WTC11 (cell line): Measurements from ENCODE around the gene ROPN1L.

Experiments
- ESRRA ChIP-seq: sonication (generic); formaldehyde crosslinking; IDR thresholded peaks from 2 replicates; pipeline ENCODE4 v1.8.1; 2022; ENCODE audit warnings: mild to moderate bottlenecking, missing genetic modification reagents, borderline replicate concordance
- FOXK1 ChIP-seq: sonication (generic); formaldehyde crosslinking; IDR thresholded peaks from 2 replicates; pipeline ENCODE4 v1.8.0; 2022; ENCODE audit warnings: mild to moderate bottlenecking, moderate library complexity, missing genetic modification reagents
- FOXP1 ChIP-seq: sonication (generic); formaldehyde crosslinking; IDR thresholded peaks from 2 replicates; pipeline ENCODE4 v1.8.0; 2022; ENCODE audit warnings: missing genetic modification reagents, mild to moderate bottlenecking, moderate library complexity, borderline replicate concordance
- NFYB ChIP-seq: sonication (generic); formaldehyde crosslinking; conservative IDR thresholded peaks from 2 replicates; pipeline ENCODE4 v1.8.0; 2022; ENCODE audit warnings: low read depth, missing genetic modification reagents
- SP1 ChIP-seq: sonication (generic); formaldehyde crosslinking; conservative IDR thresholded peaks from 2 replicates; pipeline ENCODE4 v1.8.1; 2022; ENCODE audit warnings: missing genetic modification reagents
- ZNF121 ChIP-seq: sonication (generic); formaldehyde crosslinking; IDR thresholded peaks from 2 replicates; pipeline ENCODE4 v1.8.0; 2023; ENCODE audit warnings: missing genetic modification reagents
- ZNF219 ChIP-seq: sonication (generic); formaldehyde crosslinking; IDR thresholded peaks from 2 replicates; pipeline ENCODE4 v1.8.0; 2023; ENCODE audit warnings: missing genetic modification reagents, mild to moderate bottlenecking, borderline replicate concordance
- TF ChIP-seq, protein P1 (sequence below): fragments of 250-450 bp; sonication (Bioruptor Pico); IDR thresholded peaks from 2 replicates; pipeline ENCODE4 v1.9.0; 2021; ENCODE audit warnings: moderate library complexity, mild to moderate bottlenecking, inconsistent platforms, borderline replicate concordance
- TF ChIP-seq, protein P2 (sequence below): fragments of 200-600 bp; IDR thresholded peaks from 2 replicates; pipeline ENCODE4 v1.8.0; 2022; ENCODE audit warnings: antibody characterized with exemption
- TF ChIP-seq, protein P3 (sequence below): sonication (generic); formaldehyde crosslinking; IDR thresholded peaks from 2 replicates; pipeline ENCODE4 v1.8.0; 2022; ENCODE audit warnings: mild to moderate bottlenecking, missing genetic modification reagents
- TF ChIP-seq, protein P4 (sequence below): sonication (generic); formaldehyde crosslinking; IDR thresholded peaks from 2 replicates; pipeline ENCODE4 v1.8.1; 2023; ENCODE audit warnings: mild to moderate bottlenecking, missing genetic modification reagents, borderline replicate concordance
- TF ChIP-seq, protein P5 (sequence below): sonication (generic); formaldehyde crosslinking; IDR thresholded peaks from 2 replicates; pipeline ENCODE4 v1.8.0; 2022; ENCODE audit warnings: mild to moderate bottlenecking, missing genetic modification reagents
- TF ChIP-seq, protein P6 (sequence below): sonication (generic); formaldehyde crosslinking; conservative IDR thresholded peaks from 2 replicates; pipeline ENCODE4 v1.8.1; 2022; ENCODE audit warnings: mild to moderate bottlenecking, missing genetic modification reagents

DNA sequence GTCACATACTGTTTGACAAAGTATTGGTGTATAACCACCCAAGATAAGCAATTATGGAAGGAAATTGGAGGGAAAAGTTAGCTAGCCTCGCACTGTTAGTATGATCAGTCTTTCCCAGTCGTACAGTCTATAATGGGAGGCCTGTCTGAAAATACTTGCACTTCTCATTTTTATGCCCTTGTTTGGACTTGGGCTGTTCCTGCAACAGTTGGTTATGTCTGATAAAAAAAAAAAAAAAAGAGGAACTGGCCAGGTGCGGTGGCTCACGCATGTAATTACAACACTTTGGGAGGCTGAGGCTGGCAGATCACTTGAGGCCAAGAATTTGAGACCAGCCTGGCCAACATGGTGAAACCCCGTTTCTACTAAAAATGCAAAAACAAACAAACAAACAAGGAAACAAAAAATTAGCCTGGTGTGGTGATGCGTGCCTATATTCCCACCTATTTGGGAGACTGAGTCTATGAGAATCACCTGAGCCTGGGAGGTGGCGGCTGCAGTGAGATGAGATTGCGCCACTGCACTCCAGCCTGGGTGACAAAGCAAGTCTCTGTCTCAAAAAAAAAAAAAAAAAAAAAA is 63.9 kb downstream of the ROPN1L start:
- TF ChIP-seq ZNF219 (no peak), ESRRA (CRISPR knock-in tag) (no peak), ZNF121 (no peak), NFYB (no peak), FOXK1 (CRISPR knock-in tag) (no peak), SP1 (CRISPR knock-in tag) (no peak), FOXP1 (no peak)
- TF ChIP-seq, protein P1, sequence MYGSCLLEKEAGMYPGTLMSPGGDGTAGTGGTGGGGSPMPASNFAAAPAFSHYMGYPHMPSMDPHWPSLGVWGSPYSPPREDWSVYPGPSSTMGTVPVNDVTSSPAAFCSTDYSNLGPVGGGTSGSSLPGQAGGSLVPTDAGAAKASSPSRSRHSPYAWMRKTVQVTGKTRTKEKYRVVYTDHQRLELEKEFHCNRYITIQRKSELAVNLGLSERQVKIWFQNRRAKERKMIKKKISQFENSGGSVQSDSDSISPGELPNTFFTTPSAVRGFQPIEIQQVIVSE (CRISPR knock-in tag), result no peak
- TF ChIP-seq, protein P2, sequence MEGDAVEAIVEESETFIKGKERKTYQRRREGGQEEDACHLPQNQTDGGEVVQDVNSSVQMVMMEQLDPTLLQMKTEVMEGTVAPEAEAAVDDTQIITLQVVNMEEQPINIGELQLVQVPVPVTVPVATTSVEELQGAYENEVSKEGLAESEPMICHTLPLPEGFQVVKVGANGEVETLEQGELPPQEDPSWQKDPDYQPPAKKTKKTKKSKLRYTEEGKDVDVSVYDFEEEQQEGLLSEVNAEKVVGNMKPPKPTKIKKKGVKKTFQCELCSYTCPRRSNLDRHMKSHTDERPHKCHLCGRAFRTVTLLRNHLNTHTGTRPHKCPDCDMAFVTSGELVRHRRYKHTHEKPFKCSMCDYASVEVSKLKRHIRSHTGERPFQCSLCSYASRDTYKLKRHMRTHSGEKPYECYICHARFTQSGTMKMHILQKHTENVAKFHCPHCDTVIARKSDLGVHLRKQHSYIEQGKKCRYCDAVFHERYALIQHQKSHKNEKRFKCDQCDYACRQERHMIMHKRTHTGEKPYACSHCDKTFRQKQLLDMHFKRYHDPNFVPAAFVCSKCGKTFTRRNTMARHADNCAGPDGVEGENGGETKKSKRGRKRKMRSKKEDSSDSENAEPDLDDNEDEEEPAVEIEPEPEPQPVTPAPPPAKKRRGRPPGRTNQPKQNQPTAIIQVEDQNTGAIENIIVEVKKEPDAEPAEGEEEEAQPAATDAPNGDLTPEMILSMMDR, result no peak
- TF ChIP-seq, protein P3, sequence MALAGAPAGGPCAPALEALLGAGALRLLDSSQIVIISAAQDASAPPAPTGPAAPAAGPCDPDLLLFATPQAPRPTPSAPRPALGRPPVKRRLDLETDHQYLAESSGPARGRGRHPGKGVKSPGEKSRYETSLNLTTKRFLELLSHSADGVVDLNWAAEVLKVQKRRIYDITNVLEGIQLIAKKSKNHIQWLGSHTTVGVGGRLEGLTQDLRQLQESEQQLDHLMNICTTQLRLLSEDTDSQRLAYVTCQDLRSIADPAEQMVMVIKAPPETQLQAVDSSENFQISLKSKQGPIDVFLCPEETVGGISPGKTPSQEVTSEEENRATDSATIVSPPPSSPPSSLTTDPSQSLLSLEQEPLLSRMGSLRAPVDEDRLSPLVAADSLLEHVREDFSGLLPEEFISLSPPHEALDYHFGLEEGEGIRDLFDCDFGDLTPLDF, result no peak
- TF ChIP-seq, protein P4, sequence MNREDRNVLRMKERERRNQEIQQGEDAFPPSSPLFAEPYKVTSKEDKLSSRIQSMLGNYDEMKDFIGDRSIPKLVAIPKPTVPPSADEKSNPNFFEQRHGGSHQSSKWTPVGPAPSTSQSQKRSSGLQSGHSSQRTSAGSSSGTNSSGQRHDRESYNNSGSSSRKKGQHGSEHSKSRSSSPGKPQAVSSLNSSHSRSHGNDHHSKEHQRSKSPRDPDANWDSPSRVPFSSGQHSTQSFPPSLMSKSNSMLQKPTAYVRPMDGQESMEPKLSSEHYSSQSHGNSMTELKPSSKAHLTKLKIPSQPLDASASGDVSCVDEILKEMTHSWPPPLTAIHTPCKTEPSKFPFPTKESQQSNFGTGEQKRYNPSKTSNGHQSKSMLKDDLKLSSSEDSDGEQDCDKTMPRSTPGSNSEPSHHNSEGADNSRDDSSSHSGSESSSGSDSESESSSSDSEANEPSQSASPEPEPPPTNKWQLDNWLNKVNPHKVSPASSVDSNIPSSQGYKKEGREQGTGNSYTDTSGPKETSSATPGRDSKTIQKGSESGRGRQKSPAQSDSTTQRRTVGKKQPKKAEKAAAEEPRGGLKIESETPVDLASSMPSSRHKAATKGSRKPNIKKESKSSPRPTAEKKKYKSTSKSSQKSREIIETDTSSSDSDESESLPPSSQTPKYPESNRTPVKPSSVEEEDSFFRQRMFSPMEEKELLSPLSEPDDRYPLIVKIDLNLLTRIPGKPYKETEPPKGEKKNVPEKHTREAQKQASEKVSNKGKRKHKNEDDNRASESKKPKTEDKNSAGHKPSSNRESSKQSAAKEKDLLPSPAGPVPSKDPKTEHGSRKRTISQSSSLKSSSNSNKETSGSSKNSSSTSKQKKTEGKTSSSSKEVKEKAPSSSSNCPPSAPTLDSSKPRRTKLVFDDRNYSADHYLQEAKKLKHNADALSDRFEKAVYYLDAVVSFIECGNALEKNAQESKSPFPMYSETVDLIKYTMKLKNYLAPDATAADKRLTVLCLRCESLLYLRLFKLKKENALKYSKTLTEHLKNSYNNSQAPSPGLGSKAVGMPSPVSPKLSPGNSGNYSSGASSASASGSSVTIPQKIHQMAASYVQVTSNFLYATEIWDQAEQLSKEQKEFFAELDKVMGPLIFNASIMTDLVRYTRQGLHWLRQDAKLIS, result no peak
- TF ChIP-seq, protein P5, sequence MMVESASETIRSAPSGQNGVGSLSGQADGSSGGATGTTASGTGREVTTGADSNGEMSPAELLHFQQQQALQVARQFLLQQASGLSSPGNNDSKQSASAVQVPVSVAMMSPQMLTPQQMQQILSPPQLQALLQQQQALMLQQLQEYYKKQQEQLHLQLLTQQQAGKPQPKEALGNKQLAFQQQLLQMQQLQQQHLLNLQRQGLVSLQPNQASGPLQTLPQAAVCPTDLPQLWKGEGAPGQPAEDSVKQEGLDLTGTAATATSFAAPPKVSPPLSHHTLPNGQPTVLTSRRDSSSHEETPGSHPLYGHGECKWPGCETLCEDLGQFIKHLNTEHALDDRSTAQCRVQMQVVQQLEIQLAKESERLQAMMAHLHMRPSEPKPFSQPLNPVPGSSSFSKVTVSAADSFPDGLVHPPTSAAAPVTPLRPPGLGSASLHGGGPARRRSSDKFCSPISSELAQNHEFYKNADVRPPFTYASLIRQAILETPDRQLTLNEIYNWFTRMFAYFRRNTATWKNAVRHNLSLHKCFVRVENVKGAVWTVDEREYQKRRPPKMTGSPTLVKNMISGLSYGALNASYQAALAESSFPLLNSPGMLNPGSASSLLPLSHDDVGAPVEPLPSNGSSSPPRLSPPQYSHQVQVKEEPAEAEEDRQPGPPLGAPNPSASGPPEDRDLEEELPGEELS (CRISPR knock-in tag), result no peak
- TF ChIP-seq, protein P6, sequence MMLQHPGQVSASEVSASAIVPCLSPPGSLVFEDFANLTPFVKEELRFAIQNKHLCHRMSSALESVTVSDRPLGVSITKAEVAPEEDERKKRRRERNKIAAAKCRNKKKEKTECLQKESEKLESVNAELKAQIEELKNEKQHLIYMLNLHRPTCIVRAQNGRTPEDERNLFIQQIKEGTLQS (CRISPR knock-in tag), result no peak
